ENCODE measurements around the gene CXCL1. TPM values are rescaled to one million over a fixed set of nuclear protein-coding genes. Genes with fewer than 3 reads are reported as not detected.

CXCL1 gene
- total and polyA plus RNA-seq, 2 of the 13 experiments (the other 11 are each of a cell fraction or from before 2014, with no cell fraction given) = 0.15 TPM; not detected in 1

DNA sequence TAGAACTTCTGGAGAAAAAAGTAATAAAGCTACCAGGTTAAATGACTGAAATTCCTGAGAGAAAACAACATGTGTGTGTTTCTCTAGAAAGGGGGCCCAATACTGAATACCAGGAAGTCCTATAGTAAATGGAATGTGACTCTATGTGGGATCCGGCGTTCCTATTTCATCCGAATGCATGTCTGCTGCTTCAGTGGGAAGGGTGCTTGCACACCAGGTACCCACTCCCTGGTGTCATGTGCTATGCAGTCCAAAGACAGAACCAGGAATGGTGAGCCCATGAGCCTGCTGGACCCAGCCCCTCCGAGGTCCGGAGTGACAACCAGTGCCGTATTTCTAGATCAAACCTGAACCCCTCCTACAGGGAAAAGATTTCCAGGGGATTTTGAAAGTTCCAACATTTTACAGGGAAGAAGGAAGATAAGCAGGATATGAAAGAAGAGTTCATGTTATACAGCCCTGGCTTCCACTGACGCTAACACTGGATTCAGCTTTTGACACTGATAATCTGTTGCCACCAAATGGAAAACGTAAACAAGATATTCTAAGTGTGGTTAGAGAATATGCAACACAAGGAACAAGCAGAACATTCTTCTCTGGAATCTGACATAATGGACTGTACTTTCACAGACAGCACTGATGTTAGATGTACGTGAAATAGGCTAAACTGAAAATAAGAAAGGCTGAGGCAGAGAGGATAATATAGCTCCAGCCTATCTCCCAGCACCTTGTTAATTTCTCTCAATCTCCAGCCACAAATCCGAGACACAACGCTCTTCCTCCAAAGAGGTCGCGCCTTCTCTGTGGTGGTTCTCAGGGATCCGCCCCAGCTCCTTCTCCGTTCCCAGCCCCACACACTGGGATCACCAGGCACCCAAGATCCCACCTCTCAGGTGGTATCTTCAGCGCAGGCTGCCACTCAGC, 725 bp upstream of the CXCL1 start:
- H3K79me2 ChIP-seq (ENCODE audit: insufficient read depth, low read length) = no peaks in the 10 kb centered on the region
- no peak overlapping the region for H2AFZ ChIP-seq (ENCODE audit: low read length)
- ChIA-PET CTCF (ENCODE audit: low intra/inter-chr PET ratio, low total read pairs) (no interaction called here), POLR2A (no interaction called here)
- BruUV-seq (replicated peaks) = no TSS peak
- peaks cover 8% of the 10 kb centered on the region; the same call in 1 of the 2 replicates for H3K4me1 ChIP-seq (ENCODE audit: insufficient read depth, low read length)
- ATAC-seq (peak; percentile 37), FAIRE-seq (no peak), DNase-seq (ENCODE audit: low spot score) (no peak)
- H3K27ac ChIP-seq (ENCODE audit: extremely low read length, insufficient read depth, low read length) = no peak overlapping the region
- no peaks in the 10 kb centered on the region for H4K20me1 ChIP-seq (ENCODE audit: insufficient read depth, low read length)
- no peak for TF ChIP-seq ZNF430 (CRISPR knock-in tag; IDR thresholded peaks at IDR 0.05)
- no peak for TF ChIP-seq YEATS4 (CRISPR knock-in tag; IDR thresholded peaks at IDR 0.05; ENCODE audit: borderline replicate concordance)
- no peak for TF ChIP-seq IKZF1 (IDR thresholded peaks at IDR 0.05)
- 39% methylated on average over 15 of the region's 16 CpGs for WGBS (ENCODE audit: low lambda C conversion rate)
- H3K9ac ChIP-seq (ENCODE audit: insufficient read depth, low read depth, low read length) = no peak overlapping the region
- H3K4me3 ChIP-seq (replicated peaks in 1 of 3; ENCODE audit: insufficient read depth in 1 of 3, low read depth in 2 of 3, low read length in 3 of 3) = peak overlapping the region in 1 of 3 experiments; percentile 40; a peak in 1 of 6 replicates
- intact Hi-C loops (cut with micrococcal nuclease; ENCODE audit: unreplicated experiment) (no loop called here), in situ Hi-C loops (cut with HindIII; ENCODE audit: extremely low pct_ligation_motif_present, low pct_unique_long_range_greater_than_20kb) (no loop called here)
- H3K36me3 ChIP-seq (replicated peaks in 1 of 2; ENCODE audit: control insufficient read depth in 1 of 2, insufficient read depth in 2 of 2, low read length in 2 of 2) = no peaks in the 10 kb centered on the region
- peaks cover 0 to 19% of the 10 kb centered on the region in 2 experiments; a peak in 3 of 5 replicates for H3K27me3 ChIP-seq (ENCODE audit: control insufficient read depth in 1 of 2, insufficient read depth in 2 of 2, low read length in 2 of 2)
- no peaks in the 10 kb centered on the region for H3K9me3 ChIP-seq (ENCODE audit: low read length)
- peak overlapping the region; percentile 33 for H3K4me2 ChIP-seq (ENCODE audit: low read depth, low read length)

GRCh38 chr4:73870260-73870659, 1.1 kb downstream of the CXCL1 start:
- 32% methylated on average over 3 of the region's 3 CpGs for WGBS (ENCODE audit: low lambda C conversion rate)
- no TSS peak for BruUV-seq (replicated peaks)
- ChIA-PET POLR2A (no interaction called here), CTCF (ENCODE audit: low intra/inter-chr PET ratio, low total read pairs) (no interaction called here)
- intact Hi-C loops (cut with micrococcal nuclease; ENCODE audit: unreplicated experiment) (no loop called here), in situ Hi-C loops (cut with HindIII; ENCODE audit: extremely low pct_ligation_motif_present, low pct_unique_long_range_greater_than_20kb) (no loop called here)
- peaks cover 0 to 19% of the 10 kb centered on the region in 2 experiments; a peak in 3 of 5 replicates for H3K27me3 ChIP-seq (ENCODE audit: control insufficient read depth in 1 of 2, insufficient read depth in 2 of 2, low read length in 2 of 2)
- TF ChIP-seq CEBPB (IDR thresholded peaks at IDR 0.05; ENCODE audit: borderline replicate concordance, low read depth, low read length) = peak; percentile 72
- TF ChIP-seq ZNF263 (CRISPR knock-in tag; IDR thresholded peaks at IDR 0.05) = no peak
- no peak for TF ChIP-seq PHF21A (CRISPR knock-in tag; IDR thresholded peaks at IDR 0.05)
- TF ChIP-seq, protein P1, sequence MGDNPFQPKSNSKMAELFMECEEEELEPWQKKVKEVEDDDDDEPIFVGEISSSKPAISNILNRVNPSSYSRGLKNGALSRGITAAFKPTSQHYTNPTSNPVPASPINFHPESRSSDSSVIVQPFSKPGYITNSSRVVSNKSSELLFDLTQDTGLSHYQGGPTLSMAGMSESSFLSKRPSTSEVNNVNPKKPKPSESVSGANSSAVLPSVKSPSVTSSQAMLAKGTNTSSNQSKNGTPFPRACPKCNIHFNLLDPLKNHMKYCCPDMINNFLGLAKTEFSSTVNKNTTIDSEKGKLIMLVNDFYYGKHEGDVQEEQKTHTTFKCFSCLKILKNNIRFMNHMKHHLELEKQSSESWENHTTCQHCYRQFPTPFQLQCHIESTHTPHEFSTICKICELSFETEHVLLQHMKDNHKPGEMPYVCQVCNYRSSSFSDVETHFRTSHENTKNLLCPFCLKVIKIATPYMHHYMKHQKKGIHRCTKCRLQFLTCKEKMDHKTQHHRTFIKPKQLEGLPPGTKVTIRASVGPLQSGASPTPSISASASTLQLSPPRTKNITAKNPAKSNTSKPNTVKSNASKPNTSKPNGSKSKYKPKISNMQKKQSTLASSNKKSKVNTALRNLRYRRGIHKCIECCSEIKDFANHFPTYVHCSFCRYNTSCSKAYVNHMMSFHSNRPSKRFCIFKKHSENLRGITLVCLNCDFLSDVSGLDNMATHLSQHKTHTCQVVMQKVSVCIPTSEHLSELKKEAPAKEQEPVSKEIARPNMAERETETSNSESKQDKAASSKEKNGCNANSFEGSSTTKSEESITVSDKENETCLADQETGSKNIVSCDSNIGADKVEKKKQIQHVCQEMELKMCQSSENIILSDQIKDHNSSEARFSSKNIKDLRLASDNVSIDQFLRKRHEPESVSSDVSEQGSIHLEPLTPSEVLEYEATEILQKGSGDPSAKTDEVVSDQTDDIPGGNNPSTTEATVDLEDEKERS (CRISPR knock-in tag; IDR thresholded peaks at IDR 0.05) = no peak
- no peak for TF ChIP-seq ZNF414 (CRISPR knock-in tag; IDR thresholded peaks at IDR 0.05)
- no peak for TF ChIP-seq ZNF782 (CRISPR knock-in tag; IDR thresholded peaks at IDR 0.05; ENCODE audit: borderline replicate concordance)
- TF ChIP-seq TOE1 (CRISPR knock-in tag; IDR thresholded peaks at IDR 0.05) = no peak
- no peak for TF ChIP-seq ZNF24 (IDR thresholded peaks at IDR 0.05)
- no peak for TF ChIP-seq ZNF709 (CRISPR knock-in tag; IDR thresholded peaks at IDR 0.05)
- H3K27ac ChIP-seq (ENCODE audit: extremely low read length, insufficient read depth, low read length) = no peak overlapping the region
- FAIRE-seq = no peak
- no peak overlapping the region for H3K4me2 ChIP-seq (ENCODE audit: low read depth, low read length)
- H3K9me3 ChIP-seq (ENCODE audit: low read length) = no peaks in the 10 kb centered on the region
- no peak overlapping the region for H3K4me3 ChIP-seq (replicated peaks in 1 of 3; ENCODE audit: insufficient read depth in 1 of 3, low read depth in 2 of 3, low read length in 3 of 3)
- H3K9ac ChIP-seq (ENCODE audit: insufficient read depth, low read depth, low read length) = no peak overlapping the region
- ATAC-seq = no peak
- no peak overlapping the region for H2AFZ ChIP-seq (ENCODE audit: low read length)
- DNase-seq (ENCODE audit: low spot score) = no peak
- H3K4me1 ChIP-seq (ENCODE audit: insufficient read depth, low read length) = peaks cover 8% of the 10 kb centered on the region; the same call in 1 of the 2 replicates
- H3K36me3 ChIP-seq (replicated peaks in 1 of 2; ENCODE audit: control insufficient read depth in 1 of 2, insufficient read depth in 2 of 2, low read length in 2 of 2) = no peaks in the 10 kb centered on the region
- no peaks in the 10 kb centered on the region for H3K79me2 ChIP-seq (ENCODE audit: insufficient read depth, low read length)
- no peaks in the 10 kb centered on the region for H4K20me1 ChIP-seq (ENCODE audit: insufficient read depth, low read length)

All from HepG2 (cell line).